ENCODE results near the gene KPNA5.
A peak's percentile ranks its signal among the peaks of the same experiment; 100 is the strongest.
"Not testable (repeated sequence)": the region's sequence is repeated elsewhere in the genome, so short reads cannot be mapped to it uniquely, and the experiment has no call there.

KPNA5 gene

GRCh38 chr6:116680880-116681672 lies at the start of gene KPNA5:
Gene KPNA5, plus strand, starts transcription at chr6:116681211. Its CDS starts 124 bp downstream, at chr6:116681335.
- Histone ChIP-seq H3K4me1 (ENCODE audit: control insufficient read depth, insufficient read depth, low read length) (no peaks in the 10 kb centered on the region), H3K4me3 (ENCODE audit: low read depth, low read length) (peak within 1 kb of the TSS; percentile 84), H3K9ac (ENCODE audit: low read depth, low read length) (peak within 1 kb of the TSS; percentile 92), H3K36me3 (ENCODE audit: control insufficient read depth, insufficient read depth, low read length) (no peaks in the 10 kb centered on the region), H3K9me3 (ENCODE audit: control insufficient read depth, insufficient read depth, low read length) (no peaks in the 10 kb centered on the region), H3K27me3 (ENCODE audit: control insufficient read depth, insufficient read depth, low read length) (no peaks in the 10 kb centered on the region)

GRCh38 chr6:116631379-116631990 lies 49.5 kb upstream of the KPNA5 start:
- peaks cover 3% of the 10 kb centered on the region for H3K36me3 ChIP-seq (ENCODE audit: control insufficient read depth, insufficient read depth, low read length)
- H3K9me3 ChIP-seq (ENCODE audit: control insufficient read depth, insufficient read depth, low read length), result no peaks in the 10 kb centered on the region
- no peak overlapping the region for H3K4me3 ChIP-seq (ENCODE audit: low read depth, low read length)
- H3K9ac ChIP-seq (ENCODE audit: low read depth, low read length), result no peak overlapping the region
- H3K4me1 ChIP-seq (ENCODE audit: control insufficient read depth, insufficient read depth, low read length), result no peaks in the 10 kb centered on the region
- no peaks in the 10 kb centered on the region for H3K27me3 ChIP-seq (ENCODE audit: control insufficient read depth, insufficient read depth, low read length)

- H3K9me3 ChIP-seq (ENCODE audit: control insufficient read depth, insufficient read depth, low read length), result no peaks in the 10 kb centered on the region
- peaks cover 3% of the 10 kb centered on the region for H3K36me3 ChIP-seq (ENCODE audit: control insufficient read depth, insufficient read depth, low read length)
- H3K4me1 ChIP-seq (ENCODE audit: control insufficient read depth, insufficient read depth, low read length), result no peaks in the 10 kb centered on the region
- no peak overlapping the region for H3K4me3 ChIP-seq (ENCODE audit: low read depth, low read length)
- H3K27me3 ChIP-seq (ENCODE audit: control insufficient read depth, insufficient read depth, low read length), result no peaks in the 10 kb centered on the region
- no peak overlapping the region for H3K9ac ChIP-seq (ENCODE audit: low read depth, low read length)
These were observed 47.3 kb upstream of the KPNA5 start for GRCh38 chr6:116633685-116634084.

DNA sequence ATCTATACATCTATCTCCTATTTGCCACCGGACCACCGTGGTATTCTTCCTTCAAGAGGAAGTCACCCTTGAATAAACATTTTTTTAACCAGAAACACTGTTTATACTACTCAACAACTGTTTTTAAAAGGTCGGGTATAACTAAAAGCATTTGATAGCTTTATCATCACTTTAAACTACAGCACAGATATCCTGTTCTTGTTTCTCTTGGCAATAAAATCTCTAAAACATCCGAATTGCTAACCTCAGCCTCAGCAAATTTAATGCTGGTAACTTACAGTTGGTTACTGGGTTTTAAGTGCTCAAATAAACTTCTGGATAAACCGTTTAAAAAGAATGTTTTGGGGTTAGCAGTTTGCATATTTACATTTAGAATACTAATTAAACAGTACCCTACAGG lies 32.9 kb upstream of the KPNA5 start:
- Histone ChIP-seq H3K4me3 (ENCODE audit: low read depth, low read length) (no peak overlapping the region), H3K27me3 (ENCODE audit: control insufficient read depth, insufficient read depth, low read length) (no peaks in the 10 kb centered on the region), H3K36me3 (ENCODE audit: control insufficient read depth, insufficient read depth, low read length) (peaks cover 3% of the 10 kb centered on the region), H3K9ac (ENCODE audit: low read depth, low read length) (no peak overlapping the region), H3K9me3 (ENCODE audit: control insufficient read depth, insufficient read depth, low read length) (no peaks in the 10 kb centered on the region), H3K4me1 (ENCODE audit: control insufficient read depth, insufficient read depth, low read length) (no peaks in the 10 kb centered on the region)

DNA sequence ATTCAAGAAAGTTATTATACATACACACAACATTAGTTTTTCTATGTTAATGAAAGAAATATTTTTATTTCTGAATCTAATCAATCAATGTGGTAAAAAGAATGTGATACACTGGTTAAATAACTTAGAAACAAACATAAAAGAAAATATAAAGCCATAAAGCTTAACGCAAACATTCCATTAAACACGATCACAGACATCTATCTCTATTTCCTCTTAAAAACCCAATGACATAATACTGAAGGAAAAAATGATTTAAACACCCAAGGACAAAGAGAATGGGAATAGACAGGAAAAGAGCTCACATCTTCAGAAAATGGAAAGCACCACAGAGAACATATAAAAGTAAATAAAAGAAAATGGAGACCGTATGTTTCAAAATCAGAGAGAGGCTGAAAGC lies 31.9 kb upstream of the KPNA5 start:
- Histone ChIP-seq H3K36me3 (ENCODE audit: control insufficient read depth, insufficient read depth, low read length) (peaks cover 3% of the 10 kb centered on the region), H3K4me1 (ENCODE audit: control insufficient read depth, insufficient read depth, low read length) (no peaks in the 10 kb centered on the region), H3K9ac (ENCODE audit: low read depth, low read length) (no peak overlapping the region), H3K9me3 (ENCODE audit: control insufficient read depth, insufficient read depth, low read length) (no peaks in the 10 kb centered on the region), H3K27me3 (ENCODE audit: control insufficient read depth, insufficient read depth, low read length) (no peaks in the 10 kb centered on the region), H3K4me3 (ENCODE audit: low read depth, low read length) (no peak overlapping the region)

DNA sequence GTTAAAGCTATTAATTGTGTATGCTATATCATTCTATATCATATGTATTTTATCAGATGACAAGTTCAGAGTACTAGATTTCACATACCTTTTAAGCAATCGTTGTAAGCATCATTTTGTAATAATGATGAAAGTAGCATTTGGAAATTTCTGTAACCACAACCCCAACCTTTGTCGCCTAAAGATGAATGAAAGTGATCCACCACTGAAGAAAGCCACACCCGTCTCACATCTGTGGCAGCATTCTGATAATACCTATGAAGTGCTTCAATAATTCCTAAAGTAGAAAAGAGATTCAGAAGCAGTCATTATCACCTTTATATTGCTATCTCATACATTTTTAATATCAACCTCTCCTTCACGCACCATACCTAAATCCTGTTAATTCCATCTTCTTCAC lies 29.1 kb upstream of the KPNA5 start:
- H3K36me3 ChIP-seq (ENCODE audit: control insufficient read depth, insufficient read depth, low read length), result no peaks in the 10 kb centered on the region
- H3K4me1 ChIP-seq (ENCODE audit: control insufficient read depth, insufficient read depth, low read length), result no peaks in the 10 kb centered on the region
- no peaks in the 10 kb centered on the region for H3K27me3 ChIP-seq (ENCODE audit: control insufficient read depth, insufficient read depth, low read length)
- no peak overlapping the region for H3K9ac ChIP-seq (ENCODE audit: low read depth, low read length)
- no peak overlapping the region for H3K4me3 ChIP-seq (ENCODE audit: low read depth, low read length)
- no peaks in the 10 kb centered on the region for H3K9me3 ChIP-seq (ENCODE audit: control insufficient read depth, insufficient read depth, low read length)

GRCh38 chr6:116661594-116661993 lies 19.4 kb upstream of the KPNA5 start:
- Histone ChIP-seq H3K4me1 (ENCODE audit: control insufficient read depth, insufficient read depth, low read length) (no peaks in the 10 kb centered on the region), H3K9me3 (ENCODE audit: control insufficient read depth, insufficient read depth, low read length) (no peaks in the 10 kb centered on the region), H3K27me3 (ENCODE audit: control insufficient read depth, insufficient read depth, low read length) (no peaks in the 10 kb centered on the region), H3K36me3 (ENCODE audit: control insufficient read depth, insufficient read depth, low read length) (no peaks in the 10 kb centered on the region), H3K4me3 (ENCODE audit: low read depth, low read length) (no peak overlapping the region), H3K9ac (ENCODE audit: low read depth, low read length) (no peak overlapping the region)

GRCh38 chr6:116662202-116662601 lies 18.8 kb upstream of the KPNA5 start:
- no peak overlapping the region for H3K4me3 ChIP-seq (ENCODE audit: low read depth, low read length)
- no peaks in the 10 kb centered on the region for H3K36me3 ChIP-seq (ENCODE audit: control insufficient read depth, insufficient read depth, low read length)
- H3K9ac ChIP-seq (ENCODE audit: low read depth, low read length), result no peak overlapping the region
- no peaks in the 10 kb centered on the region for H3K9me3 ChIP-seq (ENCODE audit: control insufficient read depth, insufficient read depth, low read length)
- no peaks in the 10 kb centered on the region for H3K27me3 ChIP-seq (ENCODE audit: control insufficient read depth, insufficient read depth, low read length)
- H3K4me1 ChIP-seq (ENCODE audit: control insufficient read depth, insufficient read depth, low read length), result no peaks in the 10 kb centered on the region

- no peaks in the 10 kb centered on the region for H3K36me3 ChIP-seq (ENCODE audit: control insufficient read depth, insufficient read depth, low read length)
- no peaks in the 10 kb centered on the region for H3K27me3 ChIP-seq (ENCODE audit: control insufficient read depth, insufficient read depth, low read length)
- H3K4me3 ChIP-seq (ENCODE audit: low read depth, low read length), result no peak overlapping the region
- no peak overlapping the region for H3K9ac ChIP-seq (ENCODE audit: low read depth, low read length)
- no peaks in the 10 kb centered on the region for H3K4me1 ChIP-seq (ENCODE audit: control insufficient read depth, insufficient read depth, low read length)
- H3K9me3 ChIP-seq (ENCODE audit: control insufficient read depth, insufficient read depth, low read length), result no peaks in the 10 kb centered on the region
These were observed 17.7 kb upstream of the KPNA5 start for GRCh38 chr6:116663308-116663707.

DNA sequence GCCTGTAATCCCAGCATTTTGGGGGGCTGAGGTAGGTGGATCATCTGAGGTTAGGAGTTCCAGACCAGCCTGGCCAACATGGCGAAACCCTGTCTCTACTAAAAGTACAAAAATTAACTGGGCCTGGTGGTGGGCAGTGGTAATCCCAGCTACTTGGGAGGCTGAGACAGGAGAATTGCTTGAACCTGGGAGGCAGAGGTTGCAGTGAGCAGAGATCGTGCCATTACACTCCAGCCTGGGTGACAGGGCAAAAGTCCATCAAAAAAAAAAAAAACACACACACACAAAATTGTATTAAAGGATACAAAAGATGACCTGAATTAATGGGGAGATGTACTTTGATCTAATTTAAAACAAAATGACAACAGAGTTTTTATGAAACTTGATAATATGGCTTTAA lies 16.8 kb upstream of the KPNA5 start:
- H3K4me3 ChIP-seq (ENCODE audit: low read depth, low read length); H3K27me3 ChIP-seq (ENCODE audit: control insufficient read depth, insufficient read depth, low read length); H3K9ac ChIP-seq (ENCODE audit: low read depth, low read length); H3K4me1 ChIP-seq (ENCODE audit: control insufficient read depth, insufficient read depth, low read length); H3K9me3 ChIP-seq (ENCODE audit: control insufficient read depth, insufficient read depth, low read length); H3K36me3 ChIP-seq (ENCODE audit: control insufficient read depth, insufficient read depth, low read length): not testable (repeated sequence)

- Histone ChIP-seq H3K27me3 (ENCODE audit: control insufficient read depth, insufficient read depth, low read length) (no peaks in the 10 kb centered on the region), H3K4me1 (ENCODE audit: control insufficient read depth, insufficient read depth, low read length) (no peaks in the 10 kb centered on the region), H3K9me3 (ENCODE audit: control insufficient read depth, insufficient read depth, low read length) (no peaks in the 10 kb centered on the region), H3K9ac (ENCODE audit: low read depth, low read length) (no peak overlapping the region), H3K4me3 (ENCODE audit: low read depth, low read length) (no peak overlapping the region), H3K36me3 (ENCODE audit: control insufficient read depth, insufficient read depth, low read length) (no peaks in the 10 kb centered on the region)
These were observed 15.5 kb upstream of the KPNA5 start for GRCh38 chr6:116665464-116665863.

- no peaks in the 10 kb centered on the region for H3K9me3 ChIP-seq (ENCODE audit: control insufficient read depth, insufficient read depth, low read length)
- no peaks in the 10 kb centered on the region for H3K27me3 ChIP-seq (ENCODE audit: control insufficient read depth, insufficient read depth, low read length)
- H3K9ac ChIP-seq (ENCODE audit: low read depth, low read length), result no peak overlapping the region
- no peaks in the 10 kb centered on the region for H3K36me3 ChIP-seq (ENCODE audit: control insufficient read depth, insufficient read depth, low read length)
- H3K4me3 ChIP-seq (ENCODE audit: low read depth, low read length), result no peak overlapping the region
- H3K4me1 ChIP-seq (ENCODE audit: control insufficient read depth, insufficient read depth, low read length), result no peaks in the 10 kb centered on the region
These were observed 14.1 kb upstream of the KPNA5 start for GRCh38 chr6:116666869-116667268.
